ENCODE data around the gene CD38. TPM values are rescaled to one million over a fixed set of nuclear protein-coding genes. Genes with fewer than 3 reads are reported as not detected.

CD38 gene
- total RNA-seq, 1 donor from 2014 or later, result not detected

- no peaks in the 10 kb centered on the region for H3K36me3 Mint-ChIP-seq (ENCODE audit: insufficient read depth)
- no peak overlapping the region for H3K4me3 Mint-ChIP-seq (ENCODE audit: low read depth)
- H3K4me1 Mint-ChIP-seq (ENCODE audit: low read depth), result no peaks in the 10 kb centered on the region
- no peak for TF ChIP-seq CTCF (IDR thresholded peaks at IDR 0.05; ENCODE audit: unreplicated experiment)
- DNase-seq (ENCODE audit: low spot score, unreplicated experiment), result no peak
- peaks cover 21% of the 10 kb centered on the region for H3K27me3 Mint-ChIP-seq
- H3K27ac Mint-ChIP-seq, result no peak overlapping the region
- peaks cover 5% of the 10 kb centered on the region for H3K9me3 Mint-ChIP-seq (ENCODE audit: low read depth)
These were observed 121.4 kb downstream of the CD38 start for GRCh38 chr4:15899511-15899910.

- H3K9me3 Mint-ChIP-seq (ENCODE audit: low read depth), result peaks cover 9% of the 10 kb centered on the region
- H3K27ac Mint-ChIP-seq, result no peak overlapping the region
- no peak overlapping the region for H3K4me3 Mint-ChIP-seq (ENCODE audit: low read depth)
- TF ChIP-seq CTCF (IDR thresholded peaks at IDR 0.05; ENCODE audit: unreplicated experiment), result no peak
- peaks cover 21% of the 10 kb centered on the region for H3K27me3 Mint-ChIP-seq
- H3K36me3 Mint-ChIP-seq (ENCODE audit: insufficient read depth), result no peaks in the 10 kb centered on the region
- no peak for DNase-seq (ENCODE audit: low spot score, unreplicated experiment)
- H3K4me1 Mint-ChIP-seq (ENCODE audit: low read depth), result no peaks in the 10 kb centered on the region
These were observed 122.9 kb downstream of the CD38 start for GRCh38 chr4:15901007-15901406.

- DNase-seq (ENCODE audit: low spot score, unreplicated experiment), result no peak
- no peaks in the 10 kb centered on the region for H3K36me3 Mint-ChIP-seq (ENCODE audit: insufficient read depth)
- peaks cover 21% of the 10 kb centered on the region for H3K27me3 Mint-ChIP-seq
- peaks cover 9% of the 10 kb centered on the region for H3K9me3 Mint-ChIP-seq (ENCODE audit: low read depth)
- H3K4me1 Mint-ChIP-seq (ENCODE audit: low read depth), result no peaks in the 10 kb centered on the region
- no peak for TF ChIP-seq CTCF (IDR thresholded peaks at IDR 0.05; ENCODE audit: unreplicated experiment)
- no peak overlapping the region for H3K4me3 Mint-ChIP-seq (ENCODE audit: low read depth)
- H3K27ac Mint-ChIP-seq, result no peak overlapping the region
These were observed 123.9 kb downstream of the CD38 start for GRCh38 chr4:15901998-15902397.

GRCh38 chr4:15902746-15903145 lies 124.6 kb downstream of the CD38 start:
- peaks cover 9% of the 10 kb centered on the region for H3K9me3 Mint-ChIP-seq (ENCODE audit: low read depth)
- peaks cover 21% of the 10 kb centered on the region for H3K27me3 Mint-ChIP-seq
- no peaks in the 10 kb centered on the region for H3K36me3 Mint-ChIP-seq (ENCODE audit: insufficient read depth)

More at GRCh38 chr4:15902746-15903145, 124.6 kb downstream of the CD38 start:
- no peak for TF ChIP-seq CTCF (IDR thresholded peaks at IDR 0.05; ENCODE audit: unreplicated experiment)
- Mint-ChIP-seq H3K4me3 (ENCODE audit: low read depth) (no peak overlapping the region), H3K4me1 (ENCODE audit: low read depth) (no peaks in the 10 kb centered on the region), H3K27ac (no peak overlapping the region)
- no peak for DNase-seq (ENCODE audit: low spot score, unreplicated experiment)

Other genes starting within 250 kb of the CD38 start
- 66.9 and 72.1 TPM in 2 replicates for gene FBXL5, start 123.0 kb upstream of the CD38 start, total RNA-seq
- gene FAM200B, start 96.5 kb upstream of the CD38 start, total RNA-seq, result 29.0 and 31.4 TPM in 2 replicates
- gene BST1, start 75.3 kb upstream of the CD38 start, total RNA-seq, result 0.38 TPM in 1 of 2 replicates, not detected in the other
- gene FGFBP1, start 160.4 kb downstream of the CD38 start, total RNA-seq, result not detected in 2 replicates
- gene FGFBP2, start 184.8 kb downstream of the CD38 start, total RNA-seq, result not detected in 2 replicates

Data from progenitor cell of endocrine pancreas (in vitro differentiated cells).